ENCODE measurements around the gene KCNIP1. TPM values are rescaled to one million over a fixed set of nuclear protein-coding genes. Genes with fewer than 3 reads are reported as not detected.

The KCNIP1 gene
- total and polyA plus RNA-seq, 2 of the 13 experiments (the other 11 are each of a cell fraction or from before 2014, with no cell fraction given), result not detected

GRCh38 chr5:170493028-170493820, 10.6 kb upstream of the KCNIP1 start (continued):
- TF ChIP-seq RNF219 (CRISPR knock-in tag; IDR thresholded peaks at IDR 0.05) (no peak), SOX6 (IDR thresholded peaks at IDR 0.05) (no peak), SOX6 (CRISPR knock-in tag; IDR thresholded peaks at IDR 0.05) (no peak)

DNA sequence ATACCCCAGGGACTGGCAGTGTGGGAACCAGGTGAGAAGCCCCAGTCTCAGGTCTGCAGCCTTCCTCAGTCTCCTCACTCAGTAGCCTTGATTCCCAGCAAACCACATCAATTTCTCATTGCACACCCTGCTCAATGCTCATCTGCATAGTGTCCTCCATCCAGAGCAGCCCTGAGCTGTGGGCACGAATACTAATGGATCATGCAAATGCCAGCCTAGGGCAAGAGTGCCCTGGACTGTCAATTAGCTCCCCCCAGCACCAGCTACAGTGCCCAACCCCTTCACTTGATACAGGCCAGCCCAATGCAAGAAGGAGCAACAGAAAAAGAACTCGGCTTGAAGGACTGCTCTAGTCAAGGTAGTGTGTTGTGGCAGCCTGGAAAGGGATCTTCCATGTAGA, 9.8 kb upstream of the KCNIP1 start:
- no peak overlapping the region for H3K4me2 ChIP-seq (ENCODE audit: low read depth, low read length)
- peaks cover 0 to 13% of the 10 kb centered on the region in 2 experiments; a peak in 4 of 5 replicates for H3K27me3 ChIP-seq (ENCODE audit: control insufficient read depth in 1 of 2, insufficient read depth in 2 of 2, low read length in 2 of 2)
- no TSS peak for BruUV-seq (replicated peaks)
- CTCF ChIA-PET (ENCODE audit: low intra/inter-chr PET ratio, low total read pairs), result no interaction called here
- in situ Hi-C loops (cut with HindIII; ENCODE audit: extremely low pct_ligation_motif_present, low pct_unique_long_range_greater_than_20kb), result no loop called here
- no peaks in the 10 kb centered on the region for H3K36me3 ChIP-seq (replicated peaks in 1 of 2; ENCODE audit: control insufficient read depth in 1 of 2, insufficient read depth in 2 of 2, low read length in 2 of 2)
- ATAC-seq (no peak), FAIRE-seq (no peak), DNase-seq (ENCODE audit: low spot score) (no peak)
- POLR2A ChIA-PET, result no interaction called here
- H2AFZ ChIP-seq (ENCODE audit: low read length), result no peak overlapping the region
- intact Hi-C loops (cut with micrococcal nuclease; ENCODE audit: unreplicated experiment), result no loop called here
- H3K27ac ChIP-seq (ENCODE audit: extremely low read length, insufficient read depth, low read length), result no peak overlapping the region
- WGBS (ENCODE audit: low lambda C conversion rate), result 0% methylated on average over 2 of the region's 2 CpGs
- no peak overlapping the region for H3K9ac ChIP-seq (ENCODE audit: insufficient read depth, low read depth, low read length)
- no peaks in the 10 kb centered on the region for H3K79me2 ChIP-seq (ENCODE audit: insufficient read depth, low read length)
- H4K20me1 ChIP-seq (ENCODE audit: insufficient read depth, low read length), result no peaks in the 10 kb centered on the region
- H3K9me3 ChIP-seq (ENCODE audit: low read length), result no peaks in the 10 kb centered on the region
- no peaks in the 10 kb centered on the region for H3K4me1 ChIP-seq (ENCODE audit: insufficient read depth, low read length)
- no peak overlapping the region for H3K4me3 ChIP-seq (replicated peaks in 1 of 3; ENCODE audit: insufficient read depth in 1 of 3, low read depth in 2 of 3, low read length in 3 of 3)
- no peak for TF ChIP-seq SMAD3 (CRISPR knock-in tag; IDR thresholded peaks at IDR 0.05)
- no peak for TF ChIP-seq ZBTB43 (CRISPR knock-in tag; conservative IDR thresholded peaks at IDR 0.05)
- no peak for TF ChIP-seq ZNF263 (CRISPR knock-in tag; IDR thresholded peaks at IDR 0.05)
- no peak for TF ChIP-seq ZNF597 (CRISPR knock-in tag; IDR thresholded peaks at IDR 0.05)
- TF ChIP-seq FOXO4 (CRISPR knock-in tag; conservative IDR thresholded peaks at IDR 0.05), result no peak
- no peak for TF ChIP-seq ZMYM3 (CRISPR knock-in tag; IDR thresholded peaks at IDR 0.05)
- TF ChIP-seq SRSF4 (IDR thresholded peaks at IDR 0.05; ENCODE audit: low read depth, low read length, poor library complexity, severe bottlenecking), result no peak
- TF ChIP-seq ZNF674 (CRISPR knock-in tag; IDR thresholded peaks at IDR 0.05; ENCODE audit: low read depth), result no peak

Data from HepG2 (cell line).